COLO829 (cell line): Measurements from ENCODE around the gene DGCR2.
"Not testable (repeated sequence)": the region's sequence is repeated elsewhere in the genome, so short reads cannot be mapped to it uniquely, and the experiment has no call there.

ENCODE experiments used
- DNase-seq: peaks from one replicate; pipeline ENCODE4 v3.0.0; 2012; ENCODE audit warnings: low spot score

Gene DGCR2, protein sequence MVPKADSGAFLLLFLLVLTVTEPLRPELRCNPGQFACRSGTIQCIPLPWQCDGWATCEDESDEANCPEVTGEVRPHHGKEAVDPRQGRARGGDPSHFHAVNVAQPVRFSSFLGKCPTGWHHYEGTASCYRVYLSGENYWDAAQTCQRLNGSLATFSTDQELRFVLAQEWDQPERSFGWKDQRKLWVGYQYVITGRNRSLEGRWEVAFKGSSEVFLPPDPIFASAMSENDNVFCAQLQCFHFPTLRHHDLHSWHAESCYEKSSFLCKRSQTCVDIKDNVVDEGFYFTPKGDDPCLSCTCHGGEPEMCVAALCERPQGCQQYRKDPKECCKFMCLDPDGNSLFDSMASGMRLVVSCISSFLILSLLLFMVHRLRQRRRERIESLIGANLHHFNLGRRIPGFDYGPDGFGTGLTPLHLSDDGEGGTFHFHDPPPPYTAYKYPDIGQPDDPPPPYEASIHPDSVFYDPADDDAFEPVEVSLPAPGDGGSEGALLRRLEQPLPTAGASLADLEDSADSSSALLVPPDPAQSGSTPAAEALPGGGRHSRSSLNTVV

DNA sequence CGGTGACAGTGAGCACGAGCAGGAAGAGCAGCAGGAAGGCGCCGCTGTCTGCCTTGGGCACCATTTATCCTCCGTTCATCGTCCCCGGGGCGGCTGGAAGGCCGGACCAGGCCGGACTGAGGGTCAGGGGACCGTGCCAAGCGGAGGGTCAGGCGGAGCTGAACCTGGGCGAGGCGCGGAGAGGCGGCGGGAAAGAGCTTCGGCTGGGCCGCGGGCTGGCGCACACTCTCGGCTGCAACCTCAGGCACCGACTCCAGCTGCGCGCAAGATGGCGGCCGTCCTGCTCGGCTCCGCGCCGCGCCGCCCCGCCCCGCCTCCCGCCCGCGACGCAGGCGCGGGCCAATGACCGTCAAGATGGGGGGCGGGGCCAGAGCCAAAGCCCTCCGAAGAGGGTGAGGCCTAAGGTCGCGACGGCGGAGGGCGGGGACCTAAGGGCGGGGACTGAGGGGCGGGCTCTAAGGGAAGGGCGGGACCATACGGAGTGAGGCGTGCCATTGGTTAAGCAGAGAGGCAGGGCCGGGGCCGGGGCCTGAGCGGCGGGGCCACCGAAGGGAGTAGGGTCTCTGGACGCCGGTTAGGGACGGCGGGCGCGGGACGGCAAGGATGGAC is at the start of gene DGCR2:
DGCR2 (minus strand) TSS at position 270 of the 609 bp plus-strand sequence; CDS start at position 64, 206 bp downstream.
- peak; percentile 100 for DNase-seq

DNA sequence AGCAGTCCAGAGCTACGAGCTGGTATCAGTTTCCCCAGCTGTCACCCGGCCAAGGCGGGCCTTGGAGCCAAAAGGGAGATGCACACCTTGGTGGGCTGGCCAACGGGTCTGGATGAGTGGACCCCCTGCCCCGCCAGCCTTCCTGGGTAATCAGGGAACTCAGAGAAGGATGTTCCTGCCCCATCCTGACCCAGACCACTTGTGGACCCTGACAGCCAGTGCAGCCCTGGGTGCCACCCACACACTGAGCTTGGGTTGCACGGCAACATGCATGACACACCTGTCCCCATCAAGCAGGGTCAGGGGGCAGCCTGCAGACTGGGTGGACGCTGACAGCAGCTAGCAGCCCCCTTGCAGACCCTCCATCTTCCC is 47.7 kb upstream of the DGCR2 start:
- DNase-seq: no peak

DNA sequence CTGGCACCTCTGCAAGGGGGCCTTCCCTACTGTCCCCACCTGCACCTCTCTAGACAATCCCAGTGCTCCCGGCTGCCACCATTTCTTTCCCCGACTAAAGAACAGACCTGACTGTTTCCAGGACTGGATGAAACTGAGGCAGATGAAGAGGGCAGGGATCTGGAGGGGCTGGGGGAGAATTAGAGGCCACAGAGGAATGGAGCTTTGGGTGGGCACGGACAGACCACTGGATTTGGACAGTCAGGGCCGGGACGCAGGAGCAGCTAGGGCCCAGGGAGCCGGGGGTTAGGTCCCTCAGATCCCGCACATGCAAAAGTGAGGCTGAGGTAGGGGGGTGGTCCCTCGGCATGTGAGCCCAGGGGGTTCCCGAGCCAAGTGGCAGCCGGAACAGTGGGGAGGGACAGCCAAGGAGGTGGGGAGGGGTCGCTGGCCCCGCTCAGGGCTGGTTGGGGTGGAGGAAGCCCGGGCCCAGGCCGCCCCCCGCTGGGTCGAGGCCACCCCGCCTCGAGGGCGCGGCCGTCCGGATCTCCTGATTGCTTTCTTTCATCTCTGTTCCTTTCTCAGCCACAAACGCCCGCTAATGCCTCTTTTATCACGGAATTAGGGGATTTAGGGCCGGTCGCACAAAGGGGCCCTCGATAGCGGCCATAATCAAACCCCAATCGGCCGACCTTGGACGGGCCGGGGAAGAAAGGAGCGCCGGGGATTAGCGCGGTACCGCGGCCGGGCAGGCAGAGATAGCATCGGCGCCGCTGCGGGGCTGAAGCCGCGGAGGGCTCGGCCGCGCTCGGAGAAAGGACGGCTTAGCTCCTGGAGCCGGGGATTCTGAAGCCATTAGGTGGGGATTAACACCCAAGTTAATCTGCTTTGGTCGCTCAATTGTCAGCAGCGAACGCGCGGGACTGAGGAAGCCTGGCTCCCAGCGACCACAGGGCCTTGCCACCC is 47.1 kb upstream of the DGCR2 start:
- DNase-seq: no peak

DNA sequence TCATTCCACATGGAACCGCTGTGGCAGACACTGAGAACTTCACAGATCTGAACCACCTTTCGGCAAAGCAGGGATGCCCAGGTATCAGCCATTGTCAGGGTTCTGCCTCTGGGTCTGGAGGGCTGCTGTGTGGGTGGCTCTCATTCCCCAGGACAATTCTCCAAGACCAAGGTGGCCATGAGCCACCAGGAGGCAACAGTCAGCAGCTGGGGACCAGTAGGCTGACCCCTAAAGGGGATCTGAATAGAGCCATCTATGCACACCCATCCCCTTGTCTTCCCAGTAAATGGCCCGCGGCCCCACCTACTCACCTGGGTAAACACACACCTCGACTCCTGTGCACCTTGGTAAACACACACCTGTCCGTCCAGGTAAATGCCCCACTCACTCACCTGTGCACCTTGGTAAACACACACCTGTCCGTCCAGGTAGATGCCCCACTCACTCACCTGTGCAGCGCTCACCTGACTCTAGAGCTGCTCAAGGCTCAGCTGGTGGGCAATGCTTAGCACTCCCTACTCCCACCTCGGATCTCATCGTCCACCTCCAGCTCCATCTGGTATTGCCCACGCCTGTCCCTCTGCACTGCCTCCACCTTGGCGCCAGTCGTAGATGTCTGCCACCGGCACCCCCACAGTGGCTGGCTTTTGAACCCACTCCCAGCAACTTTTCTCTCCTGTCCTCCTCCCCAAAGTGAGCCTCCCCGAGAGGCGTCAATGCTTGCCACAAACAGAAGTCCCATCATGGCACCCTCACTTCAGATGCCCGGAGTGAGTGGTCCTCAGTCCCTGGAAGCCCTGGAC is 46.1 kb upstream of the DGCR2 start:
- no peak for DNase-seq

DNA sequence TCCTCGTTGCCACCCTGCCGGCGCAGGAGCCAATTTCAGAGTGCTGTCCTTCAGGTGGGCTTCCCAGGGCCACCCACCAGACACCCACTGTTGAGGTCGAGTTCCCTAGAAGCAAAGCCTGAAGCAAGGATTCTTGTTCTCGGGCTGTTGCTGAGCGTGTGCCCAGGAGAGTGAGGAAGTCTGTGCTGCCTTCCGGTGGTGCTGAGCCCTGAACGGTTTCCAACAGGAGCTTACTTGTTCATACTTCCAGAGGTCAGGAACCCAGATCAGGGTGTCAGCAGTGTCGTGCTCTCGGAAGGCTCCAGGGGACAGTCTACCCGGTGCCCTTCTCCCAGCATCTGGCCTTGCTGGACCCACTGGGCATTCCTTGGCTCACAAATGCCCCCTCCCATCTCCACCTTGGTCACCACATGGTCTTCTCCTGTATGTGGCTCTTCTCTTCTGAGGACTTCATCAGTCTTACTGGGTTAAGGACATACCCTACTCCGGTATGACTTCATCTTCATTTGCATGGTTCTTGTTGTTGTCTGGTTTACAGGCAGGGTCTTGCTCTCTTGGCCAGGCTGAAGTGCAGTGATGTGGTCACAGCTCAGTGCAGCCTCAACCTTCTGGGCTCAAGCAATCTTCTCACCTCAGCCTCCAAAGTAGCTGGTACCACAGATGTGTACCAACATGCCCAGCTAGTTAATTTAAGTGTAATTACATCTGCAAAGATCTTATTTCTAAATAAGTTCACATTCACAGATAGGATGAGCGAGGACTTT is 45.1 kb upstream of the DGCR2 start:
- no peak for DNase-seq

DNA sequence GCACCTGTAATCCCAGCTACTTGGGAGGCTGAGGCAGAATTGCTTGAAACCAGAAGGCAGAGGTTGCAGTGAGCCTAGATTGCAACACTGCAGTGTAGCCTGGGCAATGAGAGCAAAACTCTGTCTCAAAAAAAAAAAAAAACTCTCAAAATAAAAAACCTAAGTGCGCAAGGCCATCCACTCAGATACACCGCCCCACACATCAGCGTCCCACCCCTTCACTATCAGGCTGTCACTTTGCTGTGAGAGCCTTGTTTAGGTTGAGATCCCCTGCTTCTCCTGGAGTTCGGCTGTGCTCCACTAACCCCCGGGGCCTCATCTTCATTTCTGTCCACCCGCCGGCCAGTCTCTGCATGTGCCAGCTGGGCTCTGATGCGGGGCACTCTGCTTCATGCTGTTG is 44.2 kb upstream of the DGCR2 start:
- no peak for DNase-seq

DNA sequence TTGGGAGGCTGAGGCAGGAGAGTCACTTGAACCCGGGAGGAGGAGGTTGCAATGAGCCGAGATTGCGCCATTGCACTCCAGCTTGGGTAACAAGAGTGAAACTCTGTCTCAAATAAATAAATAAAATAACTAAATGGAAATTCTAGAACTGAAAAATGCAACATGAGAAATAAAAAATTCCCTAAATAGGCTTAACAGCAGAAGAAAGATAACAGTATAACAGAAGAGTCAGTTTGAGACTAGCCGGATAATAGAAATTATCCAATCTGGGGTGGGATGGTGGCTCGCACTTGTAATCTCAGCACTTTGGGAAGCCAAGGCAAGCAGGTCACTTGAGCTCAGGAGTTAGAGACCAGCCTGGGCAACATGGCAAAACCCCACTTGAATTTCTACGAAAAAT is 42.2 kb upstream of the DGCR2 start:
- no peak for DNase-seq

DNA sequence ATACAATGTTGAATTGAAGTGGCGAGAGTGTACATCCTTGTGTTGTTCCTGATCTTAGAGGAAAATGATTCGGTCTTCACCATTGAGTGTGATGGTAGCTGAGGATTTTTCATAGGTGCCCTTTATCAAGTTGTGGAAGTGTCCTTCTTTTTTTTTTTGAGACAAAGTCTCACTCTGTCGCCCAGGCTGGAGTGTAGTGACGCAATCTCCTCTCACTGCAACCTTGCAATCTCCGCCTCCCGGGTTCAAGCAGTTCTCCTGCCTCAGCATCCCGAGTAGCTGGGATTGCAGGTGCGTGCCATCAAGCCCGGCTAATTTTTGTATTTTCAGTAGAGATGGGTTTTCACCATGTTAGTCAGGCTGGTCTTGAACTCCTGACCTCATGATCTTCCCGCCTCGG is 36.4 kb upstream of the DGCR2 start:
- DNase-seq: not testable (repeated sequence)

DNA sequence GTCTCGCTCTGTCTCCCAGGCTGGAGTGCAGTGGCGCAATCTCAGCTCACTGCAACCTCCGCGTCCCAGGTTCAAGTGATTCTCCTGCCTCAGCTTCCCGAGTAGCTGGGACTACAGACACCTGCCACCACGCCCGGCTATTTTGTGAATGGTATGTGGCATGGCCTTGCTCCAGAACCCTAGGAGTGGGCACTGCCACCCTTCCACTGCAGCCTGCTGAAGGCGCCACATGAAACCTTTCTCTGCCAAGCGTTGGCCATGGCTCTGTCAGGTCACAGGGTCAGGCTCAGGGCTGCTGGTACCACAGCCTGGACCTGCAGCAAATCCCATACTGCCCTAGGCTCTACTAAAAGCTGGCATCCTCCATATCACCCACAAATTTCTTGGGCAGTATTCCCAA is 33.9 kb upstream of the DGCR2 start:
- DNase-seq: not testable (repeated sequence)

DNA sequence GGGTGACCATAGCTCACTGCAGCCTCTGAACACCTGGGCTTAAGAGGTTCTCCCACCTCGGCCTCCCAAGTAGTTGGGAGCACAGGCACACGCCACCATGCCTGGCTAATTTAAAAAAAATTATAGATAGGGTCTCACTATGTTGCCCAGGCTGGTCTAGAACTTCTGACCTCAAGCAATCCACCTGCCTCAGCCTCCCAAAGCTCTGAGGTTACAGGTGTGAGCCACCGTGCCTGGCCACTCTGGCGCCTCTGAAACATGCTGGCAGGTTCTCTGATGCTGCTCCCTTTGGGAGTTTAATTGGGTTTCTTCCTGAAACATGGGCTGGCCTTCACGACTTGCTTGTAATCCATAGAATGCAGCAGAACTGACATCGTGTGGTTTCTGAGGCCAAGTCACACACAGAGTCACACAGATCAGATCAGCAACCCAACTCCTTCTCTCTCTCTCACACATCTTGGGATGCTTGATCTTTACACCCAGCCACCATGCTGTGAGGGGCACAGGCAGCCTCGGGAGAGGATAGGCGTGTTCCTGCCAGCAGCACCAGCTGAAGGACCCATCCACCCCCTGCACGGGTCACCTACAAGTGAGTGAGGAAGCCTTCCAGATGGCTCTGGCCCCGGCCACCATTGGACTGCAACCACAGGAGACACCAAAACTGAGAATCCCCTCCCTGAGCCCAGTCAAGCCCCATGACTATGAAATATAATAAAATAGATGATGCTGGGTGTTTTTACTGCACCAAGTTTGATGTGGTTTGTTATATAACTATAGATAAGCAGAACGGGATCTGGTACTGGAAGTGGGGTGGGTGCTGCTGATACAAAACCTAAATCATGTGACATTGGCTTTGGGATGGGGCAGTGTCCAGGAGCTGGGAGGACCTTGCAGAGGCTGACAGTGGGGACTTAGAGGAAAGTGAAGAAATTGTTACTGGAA is 31.0 kb upstream of the DGCR2 start:
- DNase-seq: no peak

DNA sequence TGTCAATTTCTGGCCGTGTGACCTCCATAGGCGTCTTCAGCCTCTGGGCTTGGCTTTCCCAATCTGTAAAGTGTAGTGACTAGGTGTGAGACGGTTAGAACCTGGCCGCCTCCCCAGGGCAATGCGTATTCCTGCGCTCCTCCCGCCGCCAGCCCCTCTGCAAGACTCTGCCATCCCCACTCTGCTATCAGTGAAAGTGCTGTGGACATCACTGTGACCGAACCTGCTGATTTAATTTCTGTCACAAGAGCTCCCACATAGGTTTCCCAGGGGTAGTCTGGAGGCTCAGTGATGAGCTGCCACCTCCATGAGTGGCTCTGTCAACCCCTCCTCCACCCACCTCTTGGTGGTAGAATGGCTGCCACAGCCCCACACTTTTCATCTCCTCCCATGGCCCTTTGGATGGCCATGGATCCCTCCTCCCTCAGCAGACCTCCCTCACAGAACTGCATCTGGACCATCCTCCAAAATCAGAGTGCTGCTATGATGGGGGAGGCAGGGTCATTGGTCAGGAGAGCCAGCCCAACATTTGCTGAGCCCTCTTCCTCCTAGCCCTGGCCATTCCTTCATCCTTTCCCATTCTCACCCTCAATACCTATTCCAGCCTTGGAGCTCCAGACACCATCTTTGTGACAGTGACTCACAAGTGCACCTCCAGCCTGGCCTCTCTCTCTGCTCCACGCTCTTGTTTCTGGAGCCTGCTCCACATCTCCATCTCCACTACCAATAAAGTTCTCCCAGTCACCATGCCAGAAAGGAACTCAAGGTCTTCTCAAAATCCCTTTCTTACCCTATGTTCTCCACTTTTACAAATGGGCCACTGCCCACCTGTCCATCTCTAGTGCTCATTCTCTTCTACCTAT is 29.3 kb upstream of the DGCR2 start:
- no peak for DNase-seq

DNA sequence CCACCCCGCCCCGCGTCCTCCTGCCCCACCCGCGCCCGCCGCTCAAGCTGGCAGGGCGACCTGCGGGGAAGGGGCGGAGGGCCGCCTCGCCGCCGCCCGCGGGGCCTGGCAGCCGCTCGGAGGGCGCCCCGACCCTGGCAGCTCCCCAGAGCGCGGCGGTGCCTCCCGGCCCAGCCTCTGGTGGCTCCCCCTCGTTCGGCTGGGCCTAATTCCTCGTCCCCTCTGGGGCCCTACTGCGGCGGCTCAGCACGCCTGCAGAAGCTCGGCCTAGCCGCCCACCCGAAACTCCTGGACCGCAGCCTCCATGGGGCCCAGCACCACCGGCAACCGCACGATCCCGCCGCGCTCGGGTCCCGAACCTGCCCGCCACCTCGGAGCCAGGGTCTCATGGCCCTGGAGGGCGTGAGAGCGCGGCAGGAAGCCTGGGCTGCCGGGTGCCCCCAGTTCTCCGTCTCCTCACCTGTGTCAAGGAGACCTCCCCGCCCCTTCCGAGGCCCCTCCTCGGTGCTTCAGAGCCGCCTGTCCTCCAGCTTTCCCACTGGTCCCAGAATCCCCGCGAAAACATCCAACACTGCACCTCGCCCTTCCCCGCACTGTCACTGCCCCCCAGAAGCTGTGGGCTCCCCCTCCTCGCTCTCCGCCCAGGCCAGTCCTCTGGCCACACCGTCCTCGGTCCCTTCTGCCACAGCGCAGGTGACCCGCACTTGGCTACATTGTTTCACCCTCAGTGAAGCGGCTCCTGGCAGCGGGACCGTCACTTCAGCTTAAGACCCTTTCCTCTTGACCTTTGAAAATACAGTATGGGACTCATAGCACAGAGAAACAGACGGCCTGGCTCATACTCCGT is 28.5 kb upstream of the DGCR2 start:
- no peak for DNase-seq

DNA sequence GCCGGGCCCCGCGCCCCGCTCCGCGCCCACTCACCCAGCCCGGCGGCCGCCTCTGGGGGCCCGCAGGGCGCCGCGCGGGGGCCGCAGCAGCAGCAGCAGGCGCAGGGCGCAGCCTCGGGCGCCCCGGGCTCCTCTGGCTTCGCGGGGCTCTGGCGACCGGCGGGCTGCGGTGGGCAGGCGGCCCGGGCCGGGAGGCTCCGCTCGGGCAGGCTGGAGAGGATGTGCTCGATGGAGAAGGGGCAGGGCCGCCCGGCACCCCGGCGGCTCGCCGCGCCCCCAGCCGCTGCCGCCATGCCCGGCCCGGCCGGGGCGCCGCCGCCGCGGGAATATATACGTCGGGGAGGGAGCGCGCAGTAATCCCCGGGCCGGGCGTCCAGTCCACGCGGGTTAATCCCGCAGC is 27.8 kb upstream of the DGCR2 start, which contains the start of gene GSC2:
GSC2 (minus strand) TSS at position 302 of the 400 bp plus-strand sequence; CDS start at position 293, 9 bp downstream.
- no peak for DNase-seq

DNA sequence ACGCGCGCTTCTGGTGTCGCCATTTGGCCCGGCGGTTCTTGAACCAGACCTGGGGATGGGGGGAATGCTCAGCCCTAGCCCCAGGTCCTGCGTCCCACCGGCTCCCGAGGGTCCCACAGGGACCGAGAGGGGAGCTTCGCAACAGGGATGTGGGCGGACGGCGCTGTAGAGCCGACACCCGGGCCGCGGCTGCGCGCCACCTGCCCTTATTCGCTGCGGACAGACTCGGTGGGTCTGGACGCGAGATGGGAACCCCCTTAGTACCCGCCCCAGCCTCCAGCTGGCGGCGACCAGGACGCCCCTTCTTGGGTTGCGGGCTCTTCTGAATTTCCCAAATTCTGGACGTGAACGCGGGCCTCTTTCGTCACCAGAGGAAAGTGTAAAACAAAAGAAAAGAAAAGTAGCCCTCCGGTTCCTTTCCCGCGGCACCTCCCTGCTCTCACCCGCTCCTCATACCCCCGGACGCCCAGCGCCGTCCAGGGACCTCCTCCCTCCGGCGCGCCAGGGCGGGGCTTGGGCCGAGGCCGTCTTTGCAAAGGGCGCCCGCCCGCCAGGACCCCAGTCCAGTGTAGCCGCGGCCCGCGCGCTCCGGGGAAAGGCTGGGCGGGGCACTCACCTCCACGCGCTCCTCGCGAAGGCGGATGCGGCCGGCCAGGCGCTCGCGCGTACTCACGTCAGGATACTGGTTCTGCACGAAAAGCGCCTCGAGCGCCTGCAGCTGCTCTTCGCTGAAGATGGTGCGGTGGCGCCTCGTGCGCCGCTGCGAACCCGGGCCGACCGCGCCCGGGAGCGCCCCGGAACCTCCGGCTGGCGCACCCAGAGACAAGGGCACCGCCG is 27.1 kb upstream of the DGCR2 start:
- no peak for DNase-seq

DNA sequence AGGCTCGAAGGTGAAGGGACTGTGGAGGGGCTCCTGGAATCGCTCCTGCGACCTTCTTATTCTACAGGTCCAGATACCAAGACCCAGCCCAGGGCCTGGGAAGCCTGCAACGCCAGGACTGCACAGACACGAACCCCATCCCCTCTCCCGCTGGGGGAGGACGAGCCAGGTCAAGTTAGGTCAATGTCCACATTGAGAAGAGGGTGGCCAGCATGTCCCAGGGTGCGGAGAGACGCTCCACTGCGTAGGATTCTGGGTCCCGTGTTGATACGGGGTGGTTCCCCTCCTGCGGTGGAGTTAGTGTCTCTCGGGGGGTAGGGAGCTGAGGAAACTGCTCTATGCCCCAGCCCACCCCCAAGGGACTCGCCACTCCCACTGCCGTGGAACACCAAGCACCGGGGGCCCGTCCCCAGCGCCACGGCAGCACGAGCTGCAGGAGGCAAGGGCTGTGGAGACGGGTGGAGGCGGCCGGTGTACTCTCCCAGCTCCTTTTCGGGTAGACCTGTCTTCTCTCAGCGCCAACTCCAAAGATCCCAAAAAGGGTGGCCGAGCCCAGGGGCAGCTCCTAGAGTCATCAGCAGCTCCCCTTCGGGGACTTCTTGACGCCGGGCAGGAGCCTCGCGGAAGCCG is 26.3 kb upstream of the DGCR2 start:
- no peak for DNase-seq

DNA sequence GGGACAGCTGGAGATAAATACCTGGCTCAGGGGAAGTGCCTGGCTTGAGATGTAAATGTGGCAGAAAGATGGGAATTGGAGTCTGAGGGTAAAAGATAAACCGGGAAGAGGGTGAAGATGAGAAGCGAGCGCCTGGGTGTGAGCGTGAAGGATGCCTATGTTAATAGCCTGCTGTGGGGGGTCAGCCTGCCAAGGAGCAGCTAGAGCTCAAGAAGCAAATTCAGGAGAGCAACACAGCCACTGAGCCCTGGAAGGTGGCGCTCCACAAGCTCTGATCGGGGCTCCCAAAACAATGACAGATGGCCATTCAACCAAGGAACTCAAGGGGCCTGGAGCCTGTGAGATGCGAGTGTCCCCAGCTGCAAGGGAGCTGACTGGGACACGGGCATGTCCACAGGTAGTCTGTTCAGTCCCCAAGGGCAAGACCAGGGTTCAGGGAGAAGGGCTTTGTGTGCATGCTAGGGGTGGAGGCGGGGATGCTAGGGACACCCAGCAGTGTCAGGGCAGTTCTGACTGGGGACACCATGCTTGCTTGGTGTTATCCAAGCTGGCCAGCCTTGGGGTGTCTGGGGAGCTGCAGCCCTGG is 25.1 kb upstream of the DGCR2 start:
- DNase-seq: no peak
